HL-60 (cell line): ENCODE measurements around the gene GFAP.

ENCODE experiments used
- POLR2AphosphoS5 ChIP-seq: IDR thresholded peaks from 2 replicates; pipeline ENCODE4 v1.6.1; 2012; ENCODE audit warnings: low read depth
- TF ChIP-seq, protein P1 (sequence below): IDR thresholded peaks from one replicate; pipeline ENCODE4 v1.5.1; 2011; ENCODE audit warnings: low read length, control low read depth, inconsistent platforms; ENCODE audit not compliant: insufficient read depth
- TF ChIP-seq, protein P2 (sequence below): IDR thresholded peaks from 2 replicates; pipeline ENCODE4 v1.6.1; 2012; ENCODE audit warnings: low read depth; ENCODE audit not compliant: insufficient replicate concordance

DNA sequence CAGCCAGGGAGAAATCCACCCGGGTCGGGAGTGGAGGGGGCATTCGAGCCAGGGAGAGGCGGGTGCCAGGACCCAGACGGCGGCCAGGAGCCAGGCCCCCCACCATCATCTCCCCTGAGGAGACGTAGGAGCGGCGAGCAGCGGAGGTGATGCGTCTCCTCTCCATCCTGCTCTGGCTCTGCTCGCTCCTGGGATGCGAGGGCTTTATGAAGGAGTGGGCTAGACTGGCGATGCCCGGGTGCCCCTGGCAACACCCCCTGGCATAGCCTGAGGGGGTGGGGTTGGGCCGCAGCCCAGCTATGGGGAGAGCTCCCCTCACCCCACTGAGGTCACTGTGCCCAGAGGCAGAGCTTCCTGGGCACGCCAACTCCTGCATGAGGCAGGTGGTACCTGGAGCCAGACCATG, at the start of gene GFAP:
- TF ChIP-seq, protein P1, sequence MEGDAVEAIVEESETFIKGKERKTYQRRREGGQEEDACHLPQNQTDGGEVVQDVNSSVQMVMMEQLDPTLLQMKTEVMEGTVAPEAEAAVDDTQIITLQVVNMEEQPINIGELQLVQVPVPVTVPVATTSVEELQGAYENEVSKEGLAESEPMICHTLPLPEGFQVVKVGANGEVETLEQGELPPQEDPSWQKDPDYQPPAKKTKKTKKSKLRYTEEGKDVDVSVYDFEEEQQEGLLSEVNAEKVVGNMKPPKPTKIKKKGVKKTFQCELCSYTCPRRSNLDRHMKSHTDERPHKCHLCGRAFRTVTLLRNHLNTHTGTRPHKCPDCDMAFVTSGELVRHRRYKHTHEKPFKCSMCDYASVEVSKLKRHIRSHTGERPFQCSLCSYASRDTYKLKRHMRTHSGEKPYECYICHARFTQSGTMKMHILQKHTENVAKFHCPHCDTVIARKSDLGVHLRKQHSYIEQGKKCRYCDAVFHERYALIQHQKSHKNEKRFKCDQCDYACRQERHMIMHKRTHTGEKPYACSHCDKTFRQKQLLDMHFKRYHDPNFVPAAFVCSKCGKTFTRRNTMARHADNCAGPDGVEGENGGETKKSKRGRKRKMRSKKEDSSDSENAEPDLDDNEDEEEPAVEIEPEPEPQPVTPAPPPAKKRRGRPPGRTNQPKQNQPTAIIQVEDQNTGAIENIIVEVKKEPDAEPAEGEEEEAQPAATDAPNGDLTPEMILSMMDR, result no peak
- no peak for TF ChIP-seq POLR2AphosphoS5
- TF ChIP-seq, protein P2, sequence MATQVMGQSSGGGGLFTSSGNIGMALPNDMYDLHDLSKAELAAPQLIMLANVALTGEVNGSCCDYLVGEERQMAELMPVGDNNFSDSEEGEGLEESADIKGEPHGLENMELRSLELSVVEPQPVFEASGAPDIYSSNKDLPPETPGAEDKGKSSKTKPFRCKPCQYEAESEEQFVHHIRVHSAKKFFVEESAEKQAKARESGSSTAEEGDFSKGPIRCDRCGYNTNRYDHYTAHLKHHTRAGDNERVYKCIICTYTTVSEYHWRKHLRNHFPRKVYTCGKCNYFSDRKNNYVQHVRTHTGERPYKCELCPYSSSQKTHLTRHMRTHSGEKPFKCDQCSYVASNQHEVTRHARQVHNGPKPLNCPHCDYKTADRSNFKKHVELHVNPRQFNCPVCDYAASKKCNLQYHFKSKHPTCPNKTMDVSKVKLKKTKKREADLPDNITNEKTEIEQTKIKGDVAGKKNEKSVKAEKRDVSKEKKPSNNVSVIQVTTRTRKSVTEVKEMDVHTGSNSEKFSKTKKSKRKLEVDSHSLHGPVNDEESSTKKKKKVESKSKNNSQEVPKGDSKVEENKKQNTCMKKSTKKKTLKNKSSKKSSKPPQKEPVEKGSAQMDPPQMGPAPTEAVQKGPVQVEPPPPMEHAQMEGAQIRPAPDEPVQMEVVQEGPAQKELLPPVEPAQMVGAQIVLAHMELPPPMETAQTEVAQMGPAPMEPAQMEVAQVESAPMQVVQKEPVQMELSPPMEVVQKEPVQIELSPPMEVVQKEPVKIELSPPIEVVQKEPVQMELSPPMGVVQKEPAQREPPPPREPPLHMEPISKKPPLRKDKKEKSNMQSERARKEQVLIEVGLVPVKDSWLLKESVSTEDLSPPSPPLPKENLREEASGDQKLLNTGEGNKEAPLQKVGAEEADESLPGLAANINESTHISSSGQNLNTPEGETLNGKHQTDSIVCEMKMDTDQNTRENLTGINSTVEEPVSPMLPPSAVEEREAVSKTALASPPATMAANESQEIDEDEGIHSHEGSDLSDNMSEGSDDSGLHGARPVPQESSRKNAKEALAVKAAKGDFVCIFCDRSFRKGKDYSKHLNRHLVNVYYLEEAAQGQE, result no peak
